HCT116 (cell line): ENCODE measurements around the gene ARHGAP45. TPM values are rescaled to one million over a fixed set of nuclear protein-coding genes. Genes with fewer than 3 reads are reported as not detected.

Experiments
- ATAC-seq: fragments of 200-7000 bp; cut with Tn5 transposase; 2 replicates; pipeline ENCODE4 v1.9.1; 2020; ENCODE audit warnings: mild to moderate bottlenecking, moderate library complexity
- BruUV-seq: library from RNA; stranded (reverse); fragments of 400-500 nt; replicated peaks from 2 replicates; lab custom pipeline; 2021; lab: Mats Ljungman, UMichigan
- CTCF ChIA-PET: fragments of 300-600 bp; sonication (Branson Sonifier 250); formaldehyde crosslinking; loops from one replicate; lab custom pipeline; 2021; ENCODE audit warnings: antibody characterized with exemption; lab: Charles Lee
- POLR2A ChIA-PET: fragments of 300-600, 350-600 bp; sonication (Branson Sonifier 250); formaldehyde crosslinking; loops from one replicate; lab custom pipeline; 2021; ENCODE audit warnings: antibody characterized with exemption; lab: Charles Lee
- RAD21 ChIA-PET, 2 experiments: fragments of 300-600 bp; sonication (Branson Sonifier 250); formaldehyde crosslinking; loops; one replicate each; lab custom pipeline; 2023; ENCODE audit warnings: low total read pairs in 2 of 2; ENCODE audit not compliant: uncharacterized antibody in 2 of 2, unreplicated experiment in 2 of 2, low non-redundant PET in 1 of 2; lab: Charles Lee
- DNase-seq: peaks from one replicate; pipeline ENCODE4 v3.0.0-alpha.2; 2010; ENCODE audit warnings: low read depth, low spot score
- H2AFZ ChIP-seq: fragments of 200-600 bp; shearing (Covaris generic), sonication (generic); 2 replicates; pipeline ENCODE4 v1.6.1; 2017; ENCODE audit warnings: low read depth, mixed run types, mixed read lengths, antibody characterized with exemption, low read length; ENCODE audit not compliant: poor library complexity, severe bottlenecking
- H3K27ac ChIP-seq: 2 replicates; pipeline ENCODE4 v1.5.1; 2012; ENCODE audit warnings: low read depth, low read length
- H3K27me3 ChIP-seq: fragments of 200-600 bp; sonication (generic); 2 replicates; pipeline ENCODE4 v1.6.1; 2016; ENCODE audit warnings: mixed run types, low read length, mixed read lengths; ENCODE audit not compliant: insufficient read depth
- H3K36me3 ChIP-seq, 2 experiments: fragments of 200-500 bp in 1 of 2; fragments of 200-600 bp in 1 of 2; sonication (Bioruptor generic) in 1 of 2; sonication (generic) in 1 of 2; 2 replicates each; pipeline versions ENCODE4 v1.5.1 to v1.6.1; 2014 to 2016; ENCODE audit warnings: low read length in 2 of 2, inconsistent platforms in 1 of 2, mixed read lengths in 1 of 2, mixed run types in 1 of 2; ENCODE audit not compliant: insufficient read depth in 2 of 2, control insufficient read depth in 1 of 2
- H3K4me1 ChIP-seq, 2 experiments: fragments of 200-600 bp in 1 of 2; sonication (generic) in 1 of 2; 2 replicates each; pipeline versions ENCODE4 v1.5.1 to v1.6.1; 2012 to 2017; ENCODE audit warnings: low read length in 2 of 2, inconsistent platforms in 1 of 2, mild to moderate bottlenecking in 1 of 2, mixed read lengths in 1 of 2, mixed run types in 1 of 2, moderate library complexity in 1 of 2; ENCODE audit not compliant: insufficient read depth in 2 of 2, control insufficient read depth in 1 of 2
- H3K4me2 ChIP-seq: fragments of 200-600 bp; sonication (generic); 2 replicates; pipeline ENCODE4 v1.6.1; 2017; ENCODE audit warnings: mixed run types, low read length, mixed read lengths
- H3K4me3 ChIP-seq, 2 experiments: fragments of 200-600 bp in 1 of 2; sonication (generic) in 1 of 2; replicated peaks in 1 of 2; 2 replicates each; pipeline ENCODE4 v1.5.1; 2011 to 2016; ENCODE audit warnings: low read length in 2 of 2, control low read depth in 1 of 2, low read depth in 1 of 2, mild to moderate bottlenecking in 1 of 2, mixed read lengths in 1 of 2, mixed run types in 1 of 2
- H3K79me2 ChIP-seq: fragments of 200-600 bp; sonication (generic); 2 replicates; pipeline ENCODE4 v1.6.1; 2017; ENCODE audit warnings: mild to moderate bottlenecking, mixed run types, low read length, moderate library complexity, mixed read lengths; ENCODE audit not compliant: insufficient read depth
- H3K9ac ChIP-seq: fragments of 200-600 bp; sonication (generic); 2 replicates; pipeline ENCODE4 v1.6.1; 2016; ENCODE audit warnings: low read length, mixed read lengths
- H3K9me2 ChIP-seq: fragments of 200-600 bp; sonication (generic), shearing (Covaris generic); 2 replicates; pipeline ENCODE4 v1.6.1; 2017; ENCODE audit warnings: mixed run types, mild to moderate bottlenecking, moderate library complexity; ENCODE audit not compliant: insufficient read depth
- H3K9me3 ChIP-seq, 2 experiments: fragments of 200-500 bp in 1 of 2; fragments of 200-600 bp in 1 of 2; sonication (Bioruptor generic) in 1 of 2; sonication (generic) in 1 of 2; 2 replicates each; pipeline ENCODE4 v1.6.1; 2014 to 2017; ENCODE audit warnings: low read length in 2 of 2, mixed read lengths in 2 of 2, inconsistent platforms in 1 of 2, low read depth in 1 of 2, mild to moderate bottlenecking in 1 of 2, mixed run types in 1 of 2, moderate library complexity in 1 of 2; ENCODE audit not compliant: control insufficient read depth in 1 of 2, insufficient read depth in 1 of 2
- H4K20me1 ChIP-seq: fragments of 200-600 bp; sonication (generic), shearing (Covaris generic); 2 replicates; pipeline ENCODE4 v1.6.1; 2017; ENCODE audit warnings: mixed run types, mild to moderate bottlenecking, moderate library complexity; ENCODE audit not compliant: insufficient read depth
- ATF3 ChIP-seq: IDR thresholded peaks from 2 replicates; pipeline ENCODE4 v1.6.1; 2012
- CEBPB ChIP-seq: IDR thresholded peaks from 2 replicates; pipeline ENCODE4 v1.6.1; 2012; ENCODE audit warnings: low read depth
- EGR1 ChIP-seq: IDR thresholded peaks from 2 replicates; pipeline ENCODE4 v1.6.1; 2012; ENCODE audit warnings: low read depth
- ELF1 ChIP-seq: IDR thresholded peaks from 2 replicates; pipeline ENCODE4 v1.6.1; 2012; ENCODE audit warnings: low read depth, borderline replicate concordance
- EZH2 ChIP-seq: fragments of 200-600 bp; sonication (generic); IDR thresholded peaks from 2 replicates; pipeline ENCODE4 v1.6.1; 2017; ENCODE audit warnings: antibody characterized with exemption, mixed run types
- EZH2phosphoT487 ChIP-seq: fragments of 200-600 bp; IDR thresholded peaks from 2 replicates; pipeline ENCODE4 v1.6.1; 2018; ENCODE audit warnings: antibody characterized with exemption, borderline replicate concordance
- POLR2AphosphoS5 ChIP-seq: IDR thresholded peaks from 2 replicates; pipeline ENCODE4 v1.6.1; 2011; ENCODE audit warnings: mild to moderate bottlenecking, low read depth, low read length, moderate library complexity
- SIN3A ChIP-seq: IDR thresholded peaks from 2 replicates; pipeline ENCODE4 v1.6.1; 2012; ENCODE audit warnings: low read depth
- SP1 ChIP-seq: IDR thresholded peaks from 2 replicates; pipeline ENCODE4 v1.6.1; 2012; ENCODE audit warnings: low read depth
- SRF ChIP-seq: IDR thresholded peaks from 2 replicates; pipeline ENCODE4 v1.6.1; 2012; ENCODE audit warnings: low read depth
- YY1 ChIP-seq: IDR thresholded peaks from 2 replicates; pipeline ENCODE4 v1.6.1; 2011; ENCODE audit warnings: low read length, low read depth, moderate library complexity, mild to moderate bottlenecking; ENCODE audit not compliant: insufficient replicate concordance; ENCODE audit errors: extremely low read depth
- ZBTB33 ChIP-seq: IDR thresholded peaks from 2 replicates; pipeline ENCODE4 v1.6.1; 2011; ENCODE audit warnings: mild to moderate bottlenecking, low read length, moderate library complexity; ENCODE audit not compliant: insufficient replicate concordance; ENCODE audit errors: extremely low read depth
- ZNF274 ChIP-seq: fragments of 200-500 bp; sonication (Bioruptor generic); IDR thresholded peaks from 2 replicates; pipeline ENCODE4 v1.6.1; 2014; ENCODE audit warnings: mild to moderate bottlenecking, low read depth, low read length, inconsistent platforms
- intact Hi-C: fragments of 100-400 bp; cut with micrococcal nuclease; formaldehyde crosslinking; loops from 2 replicates; pipeline ENCODE4 v1.10.0; 2022
- total RNA-seq: library from RNA; stranded (reverse); gene quantifications from one replicate; pipeline ENCODE4 v1.2.1, GENCODE V29; 2021; ENCODE audit not compliant: unreplicated experiment

Gene ARHGAP45
- total RNA-seq, 1 experiment from 2014 or later: 30.4 TPM

- TF ChIP-seq ZNF274 (no peak), YY1 (no peak), SRF (no peak), EZH2 (no peak), ZBTB33 (no peak), SP1 (no peak), EGR1 (no peak), SIN3A (no peak), POLR2AphosphoS5 (no peak), EZH2phosphoT487 (no peak), ATF3 (no peak), ELF1 (no peak), CEBPB (no peak)
- Histone ChIP-seq H3K4me3 (peak overlapping the region; percentile 91), H3K9me3 (no peaks in the 10 kb centered on the region), H3K79me2 (peaks cover 14% of the 10 kb centered on the region; the same call in 1 of the 2 replicates), H2AFZ (no peak overlapping the region), H4K20me1 (no peaks in the 10 kb centered on the region), H3K36me3 (peaks cover 4 to 14% of the 10 kb centered on the region in 2 experiments; a peak in 3 of 4 replicates), H3K4me1 (peaks cover 36 to 79% of the 10 kb centered on the region in 2 experiments), H3K4me2 (peak overlapping the region; percentile 88), H3K27ac (peak overlapping the region; percentile 78), H3K9ac (peak overlapping the region; percentile 84), H3K27me3 (no peaks in the 10 kb centered on the region), H3K9me2 (no peaks in the 10 kb centered on the region)
- DNase-seq (no peak), ATAC-seq (no peak)
- RAD21 ChIA-PET: interaction anchor here in 1 of 2 experiments (1.1 to 1.5 kb wide), 2 partner anchors 14 to 225 kb away, joined by 5 to 7 read pairs; no protein-coding TSS in a partner anchor
- CTCF ChIA-PET: interaction anchor here (1.2 kb wide), 1 partner anchor 20 kb away, joined by 4 read pairs; the partner anchor contains the start of gene RNU6-2
- POLR2A ChIA-PET: interaction anchor here (0.6 to 7.8 kb wide), 4 partner anchors 14 to 63 kb away, joined by 3 to 85 read pairs (median 18); partner anchors contain the start of genes CNN2 and RNU6-2
- BruUV-seq: no TSS peak
- intact Hi-C loops: loop anchor here (2.0 kb wide), 1 partner anchor 15 kb away; the partner anchor contains the start of gene CNN2
Observed at GRCh38 chr19:1041272-1041834, 25.6 kb upstream of the ARHGAP45 start.
